GM18517 (cell line): ENCODE results near the gene ABCC6.
"Not testable (repeated sequence)": the region's sequence is repeated elsewhere in the genome, so short reads cannot be mapped to it uniquely, and the experiment has no call there.

Source experiments
- ATAC-seq: cut with Tn5 transposase; IDR thresholded peaks from one replicate; pipeline ENCODE4 v1.9.1; 2021; ENCODE audit warnings: mild to moderate bottlenecking, moderate library complexity; ENCODE audit not compliant: unreplicated experiment

The ABCC6 gene

DNA sequence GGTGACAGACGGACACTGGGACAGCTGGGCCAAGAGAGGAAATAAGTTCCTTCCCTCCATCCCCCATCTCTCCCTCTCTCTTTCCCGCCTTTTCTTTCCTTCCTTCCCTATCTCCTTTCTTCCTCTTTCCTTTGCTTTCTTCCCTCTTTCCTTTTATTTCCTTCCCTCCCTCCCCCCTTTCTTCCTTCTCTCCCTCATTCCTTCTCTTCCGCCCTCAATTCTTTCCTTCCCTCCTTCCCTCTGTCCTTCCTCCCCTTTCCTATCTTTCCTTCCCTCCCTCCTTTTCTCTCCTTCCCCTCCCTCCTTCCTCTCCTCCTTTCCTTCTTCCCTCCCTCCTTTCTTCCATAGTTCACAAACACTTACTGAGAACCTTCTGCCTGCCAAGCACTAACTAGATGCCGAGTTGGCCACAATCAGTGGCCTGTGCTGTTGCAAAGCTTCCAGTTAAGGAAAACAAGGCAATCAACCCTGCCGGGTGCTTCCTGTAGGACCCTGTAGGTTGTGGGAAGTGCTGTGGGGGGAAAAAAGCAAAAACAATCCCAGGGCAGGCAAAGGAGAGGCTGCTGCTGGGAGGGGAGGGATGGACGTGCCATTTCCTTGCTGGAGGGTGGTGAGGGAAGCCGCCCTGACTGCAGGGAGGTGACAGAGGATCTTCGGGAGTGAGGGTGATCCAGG, 31.7 kb downstream of the ABCC6 start:
- no peak for ATAC-seq

DNA sequence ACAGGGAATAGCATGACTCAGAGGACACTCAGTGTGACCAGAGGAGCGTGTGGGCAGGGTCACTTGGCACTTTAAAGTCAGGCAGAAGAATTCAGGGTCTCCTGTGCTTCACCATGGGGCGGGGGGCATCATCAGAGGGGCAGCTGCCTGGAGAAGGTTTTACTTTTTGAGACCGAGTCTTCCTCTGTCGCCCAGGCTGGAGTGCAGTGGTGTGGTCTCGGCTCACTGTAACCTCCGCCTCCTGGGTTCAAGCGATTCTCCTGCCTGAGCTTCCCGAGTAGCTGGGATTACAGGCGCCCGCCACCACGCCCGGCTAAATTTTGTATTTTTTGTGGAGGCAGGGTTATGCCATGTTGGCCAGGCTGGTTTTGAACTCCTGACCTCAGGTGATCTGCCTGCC, 32.3 kb downstream of the ABCC6 start:
- not testable (repeated sequence) for ATAC-seq

DNA sequence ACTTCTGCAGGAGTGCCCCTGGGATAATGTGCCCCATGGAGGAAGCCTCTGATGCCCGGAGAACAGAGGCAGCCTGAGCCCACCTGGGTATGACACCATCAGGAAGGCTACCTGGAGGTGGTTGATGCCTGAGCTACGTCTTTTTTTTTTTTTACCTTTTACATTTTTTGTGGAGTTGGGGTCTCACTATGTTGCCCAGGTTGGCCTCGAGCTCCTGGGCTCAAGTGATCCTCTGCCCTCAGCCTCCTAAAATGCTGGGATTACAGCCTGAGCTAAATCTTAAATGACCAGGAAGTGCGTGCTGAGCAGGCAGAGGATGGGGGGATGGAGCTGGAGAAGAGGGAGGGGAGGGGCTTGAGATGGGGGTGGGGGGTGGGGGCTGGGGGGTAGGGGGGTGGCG, 32.7 kb downstream of the ABCC6 start:
- no peak for ATAC-seq

DNA sequence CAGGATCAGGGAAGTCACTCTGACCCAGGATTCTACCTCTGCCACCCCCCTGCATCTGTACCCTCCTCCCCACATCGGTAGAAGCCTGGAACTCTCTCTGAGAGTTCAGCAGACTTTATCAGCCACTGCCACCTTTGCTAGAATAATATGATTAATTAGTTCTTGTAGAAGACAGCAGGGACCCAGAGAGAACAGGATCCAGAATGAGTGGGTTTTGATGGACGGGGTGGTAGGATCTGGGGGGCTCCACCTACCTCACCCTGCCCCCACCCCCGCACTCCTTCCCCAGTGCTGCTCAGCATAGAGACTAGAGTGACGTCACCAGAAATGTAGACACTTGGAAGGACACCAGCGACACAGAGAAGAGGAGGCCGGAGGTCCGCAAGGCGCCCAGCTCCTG, 33.5 kb downstream of the ABCC6 start:
- ATAC-seq, result no peak

DNA sequence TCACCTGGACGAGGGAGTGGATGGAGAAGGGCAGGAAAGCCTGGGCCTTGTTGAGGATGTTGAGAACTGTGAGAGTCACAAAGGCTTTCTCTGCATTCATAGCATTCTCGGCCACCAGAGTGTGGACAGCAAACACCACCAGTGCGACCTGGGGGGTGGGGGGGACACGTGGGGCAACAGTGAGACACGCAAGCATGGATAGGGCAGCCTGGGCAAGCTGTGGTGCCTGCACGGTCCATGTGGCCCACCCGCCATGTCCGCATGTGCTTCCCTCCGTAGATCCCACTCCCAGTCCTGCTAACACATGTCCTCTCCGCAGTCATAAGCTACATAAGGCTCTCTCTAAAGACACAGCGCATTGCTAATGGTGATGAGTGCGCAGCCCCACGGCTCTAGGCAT, 34.5 kb downstream of the ABCC6 start:
- ATAC-seq, result no peak

DNA sequence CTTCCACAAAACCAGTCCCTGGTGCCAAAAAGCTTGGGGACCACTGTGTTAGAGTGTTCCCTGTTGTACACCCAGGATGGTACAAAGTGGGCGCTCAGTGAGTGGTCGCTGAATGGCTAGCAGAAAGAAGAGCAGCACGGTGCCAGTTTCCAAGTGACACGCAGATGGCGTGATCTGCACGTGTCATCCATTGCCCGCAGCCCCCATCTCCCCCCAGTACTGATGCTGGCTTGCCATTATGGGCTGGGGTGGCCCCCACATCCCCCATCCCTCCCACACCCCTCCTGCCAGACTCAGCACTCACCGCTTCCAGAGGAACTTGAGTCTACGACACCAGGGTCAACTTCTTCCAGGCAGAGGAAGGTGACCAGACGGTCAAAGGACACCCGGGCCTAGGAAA, 36.5 kb downstream of the ABCC6 start:
- ATAC-seq, result no peak

DNA sequence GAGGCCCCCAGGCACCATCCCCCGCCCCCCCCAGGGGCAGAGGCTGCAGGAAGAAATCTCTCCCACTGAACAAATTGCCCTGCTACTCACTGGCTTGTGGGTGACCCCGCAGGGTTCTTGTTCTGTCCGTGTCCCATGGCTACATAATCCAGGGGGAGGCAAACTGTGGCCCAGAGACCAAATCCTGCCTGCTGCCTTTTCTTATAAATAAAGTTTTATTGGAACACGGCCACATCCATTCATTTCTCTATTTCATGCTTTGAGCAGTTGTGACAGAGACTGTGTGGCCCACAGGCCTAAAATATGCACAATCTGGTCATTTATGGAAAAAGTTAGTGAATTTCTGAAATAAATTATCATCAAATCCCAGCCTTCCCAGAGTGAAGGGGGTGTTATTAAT, 38.2 kb downstream of the ABCC6 start:
- ATAC-seq, result no peak

DNA sequence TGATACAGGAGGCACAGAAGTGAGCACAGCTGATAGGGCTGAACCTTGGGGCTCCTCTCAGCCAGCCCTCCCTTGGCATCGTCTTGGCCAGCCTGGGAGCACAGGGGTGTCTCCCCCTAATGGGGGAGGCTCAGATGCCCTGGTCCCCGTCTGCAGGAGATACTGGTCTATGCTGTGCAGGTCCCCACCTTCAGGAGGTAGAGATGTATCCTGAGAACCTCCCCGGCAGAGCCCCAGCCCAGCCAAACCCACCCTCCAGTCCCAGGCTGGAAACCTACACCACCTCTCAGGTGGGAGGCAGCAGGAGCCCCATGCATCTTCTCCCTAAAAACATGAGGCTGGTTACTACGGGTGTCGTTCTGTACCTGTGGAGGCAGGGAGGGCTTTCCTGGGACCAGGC, 38.7 kb downstream of the ABCC6 start:
- ATAC-seq, result no peak

DNA sequence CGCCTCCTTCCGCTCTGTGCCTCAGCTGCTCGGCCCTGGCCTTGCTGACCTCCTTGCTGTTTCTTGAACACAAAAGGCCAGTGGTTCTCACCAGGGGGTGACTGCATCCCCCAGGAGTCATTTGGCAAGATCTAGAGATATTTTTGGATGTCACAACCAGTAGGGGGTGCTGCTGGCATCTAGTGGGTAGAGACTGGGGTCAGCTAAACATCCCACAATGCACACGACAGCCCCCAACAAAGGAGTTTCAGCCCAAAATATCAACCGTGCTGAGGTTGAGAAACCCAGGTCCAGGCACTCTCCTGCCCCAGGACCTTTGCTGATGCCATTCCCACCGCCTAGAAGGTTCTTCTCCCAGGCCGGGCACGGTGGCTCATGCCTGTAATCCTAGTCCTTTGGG, 39.7 kb downstream of the ABCC6 start:
- no peak for ATAC-seq

DNA sequence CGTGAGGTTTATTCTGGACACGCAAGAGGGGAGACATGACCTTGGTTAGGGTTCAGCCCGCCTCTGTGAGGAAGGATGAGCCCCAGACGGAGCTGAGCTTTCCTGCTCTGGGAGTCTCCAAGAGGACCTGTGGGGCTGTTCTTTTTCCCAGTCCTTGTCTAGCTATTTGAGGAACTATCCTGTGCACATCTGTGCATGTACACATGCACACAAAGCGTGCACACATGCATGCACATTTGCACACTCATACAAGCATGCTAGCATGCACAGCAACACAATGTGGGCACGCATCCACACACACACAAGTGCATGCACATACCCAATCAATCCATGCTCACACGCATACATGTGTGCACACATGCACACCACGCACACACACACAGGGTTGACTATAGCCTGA, 40.4 kb downstream of the ABCC6 start:
- ATAC-seq, result no peak

DNA sequence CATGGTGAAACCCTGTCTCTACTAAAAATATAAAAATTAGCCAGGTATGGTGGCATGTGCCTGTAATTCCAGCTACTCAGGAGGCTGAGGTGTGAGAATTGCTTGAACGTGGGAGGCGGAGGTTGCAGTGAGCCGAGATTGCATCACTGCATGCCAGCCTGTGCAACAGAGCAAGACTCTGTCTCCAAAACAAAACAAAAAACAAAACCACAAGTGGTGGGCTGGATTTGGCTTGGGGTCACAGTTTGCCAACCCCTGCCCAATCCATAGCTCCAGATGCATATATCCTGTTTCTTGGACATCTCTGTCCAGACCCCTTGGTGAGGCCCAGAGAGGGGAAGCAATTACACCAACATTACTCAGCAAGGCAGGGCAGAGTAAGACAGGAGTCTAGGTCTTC, 41.5 kb downstream of the ABCC6 start:
- ATAC-seq, result not testable (repeated sequence)

DNA sequence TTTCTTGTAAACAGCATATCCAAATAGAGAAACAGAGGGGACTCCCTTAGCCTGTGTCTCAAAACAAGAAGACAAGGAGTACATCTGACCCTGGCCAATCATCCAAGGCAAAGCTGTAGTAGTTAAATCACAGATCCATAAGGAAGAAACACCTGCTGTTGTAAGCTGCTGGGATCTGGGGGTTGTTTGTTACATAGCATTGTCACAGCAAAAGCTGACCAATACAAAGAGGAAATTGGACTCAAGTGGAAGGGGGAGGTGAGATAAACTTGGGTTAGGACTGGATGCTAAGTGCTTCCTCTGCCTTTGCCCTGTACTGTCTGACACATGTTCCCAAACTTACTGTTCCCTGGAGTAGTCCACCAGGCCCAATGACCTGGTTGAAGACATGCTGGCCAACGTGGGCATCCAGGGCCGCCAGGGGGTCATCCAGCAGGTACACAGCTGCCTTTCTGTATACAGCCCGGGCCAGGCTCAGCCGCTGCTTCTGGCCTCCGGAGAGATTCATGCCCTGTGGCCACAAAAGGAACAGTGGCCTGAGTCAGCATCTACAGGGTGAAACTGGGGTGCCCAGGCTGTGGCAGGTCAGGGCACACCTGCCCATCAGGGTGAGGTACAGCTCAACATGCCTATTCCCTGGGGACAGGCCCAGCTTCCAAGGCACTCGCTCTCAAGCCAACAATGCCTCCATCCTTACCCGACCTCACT, 44.7 kb downstream of the ABCC6 start:
- ATAC-seq, result no peak

DNA sequence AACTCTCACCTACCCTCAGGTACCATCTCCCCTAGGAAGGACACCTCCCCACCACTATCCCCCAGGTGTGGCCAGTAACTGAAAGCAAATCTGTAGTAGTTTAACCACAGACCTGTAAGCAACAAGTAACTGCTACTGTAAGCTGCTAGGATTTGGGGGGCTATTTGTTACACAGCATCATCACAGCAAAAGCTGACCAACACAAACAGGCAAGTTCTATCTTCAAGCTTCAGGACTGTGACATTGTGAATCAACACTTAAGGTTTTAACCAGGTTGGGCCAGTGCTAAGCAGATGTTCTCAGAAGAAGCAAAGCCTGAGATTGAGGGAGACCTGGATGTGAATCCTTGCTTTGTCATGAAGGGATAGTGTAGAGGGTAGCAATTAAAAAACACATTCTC, 47.0 kb downstream of the ABCC6 start:
- no peak for ATAC-seq

DNA sequence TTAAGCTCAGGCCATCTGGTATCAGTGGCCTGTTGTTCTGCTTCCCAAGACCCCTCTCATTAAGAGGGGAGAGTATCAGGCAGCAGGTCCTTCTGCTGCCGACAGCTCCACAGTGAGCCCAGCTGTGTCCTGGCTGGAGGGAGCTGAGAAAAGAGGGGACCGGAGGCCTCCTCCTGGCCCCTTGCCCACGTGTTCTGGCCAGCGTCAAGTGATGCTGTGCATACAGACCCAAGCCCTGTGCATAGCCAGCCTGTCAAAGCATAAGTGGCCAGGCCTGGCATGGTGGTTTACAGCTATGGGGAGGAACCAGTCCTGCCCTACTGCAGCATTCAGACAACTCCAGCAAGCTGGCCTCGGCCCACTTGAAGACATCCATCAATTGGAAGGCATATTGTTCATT, 48.0 kb downstream of the ABCC6 start:
- ATAC-seq, result no peak

DNA sequence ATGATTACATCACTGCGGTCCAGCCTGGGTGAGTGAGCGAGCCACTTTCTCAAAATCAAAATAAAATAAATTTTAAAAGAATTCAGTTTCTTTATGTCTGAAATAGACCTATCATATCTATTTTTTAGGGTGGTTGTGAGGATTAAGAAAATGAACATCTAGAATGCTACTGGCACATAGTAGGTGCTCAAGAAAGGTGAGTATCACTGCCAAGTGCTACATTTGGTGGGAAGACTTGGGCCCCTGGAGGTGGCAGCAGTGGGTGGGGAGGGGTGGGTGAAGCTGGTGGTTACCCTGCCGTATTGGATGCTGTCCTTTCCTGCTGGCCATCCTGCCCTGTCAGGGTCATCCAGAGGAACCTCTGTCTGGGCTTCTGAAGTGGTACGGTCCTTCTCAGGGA, 50.3 kb downstream of the ABCC6 start:
- ATAC-seq, result no peak

DNA sequence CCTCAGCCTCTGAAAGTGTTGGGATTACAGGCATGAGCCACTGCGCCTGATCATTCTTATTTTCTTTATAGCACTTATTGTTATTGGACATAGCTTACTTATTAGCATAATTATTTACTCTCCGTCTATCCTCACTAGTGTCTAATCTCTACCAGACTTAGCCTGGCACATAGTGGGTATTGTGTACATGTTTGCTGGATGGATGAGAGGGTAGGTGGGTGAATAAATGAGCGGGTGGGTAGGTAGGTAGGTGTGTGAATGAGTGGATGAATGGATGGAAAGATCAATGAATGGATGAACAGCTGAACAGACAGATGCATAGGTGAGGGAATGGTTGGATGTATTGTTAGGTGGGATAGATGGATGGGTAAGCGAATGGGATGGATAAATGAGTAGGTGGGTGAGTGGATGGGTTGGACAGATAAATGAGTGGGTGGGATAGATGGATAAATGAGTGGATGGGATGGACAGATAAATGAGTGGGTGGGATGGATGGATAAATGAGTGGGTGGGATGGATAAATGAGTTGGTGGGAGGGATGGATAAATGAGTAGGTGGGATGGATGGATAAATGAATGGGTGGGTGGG, 51.9 kb downstream of the ABCC6 start:
- ATAC-seq, result no peak

DNA sequence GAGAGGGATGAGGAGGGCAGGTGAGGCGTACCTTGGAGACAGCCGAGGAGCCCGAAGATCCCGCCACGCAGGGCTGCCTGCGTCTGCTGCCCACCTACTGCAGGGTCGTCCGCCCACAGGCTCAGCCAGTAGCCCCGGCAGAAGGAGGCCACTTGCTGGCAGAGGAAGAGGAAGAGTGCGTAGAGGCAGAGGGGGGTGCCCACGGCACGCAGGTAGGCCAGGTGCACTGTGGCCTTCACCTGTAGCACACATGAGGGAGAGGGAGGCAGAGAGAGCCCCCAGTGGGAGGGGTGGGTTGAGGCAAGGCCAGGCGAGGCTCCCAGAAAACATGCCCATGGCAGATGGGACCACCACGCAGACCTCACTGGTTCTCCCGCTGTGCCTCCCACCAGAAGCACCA, 53.7 kb downstream of the ABCC6 start:
- no peak for ATAC-seq

DNA sequence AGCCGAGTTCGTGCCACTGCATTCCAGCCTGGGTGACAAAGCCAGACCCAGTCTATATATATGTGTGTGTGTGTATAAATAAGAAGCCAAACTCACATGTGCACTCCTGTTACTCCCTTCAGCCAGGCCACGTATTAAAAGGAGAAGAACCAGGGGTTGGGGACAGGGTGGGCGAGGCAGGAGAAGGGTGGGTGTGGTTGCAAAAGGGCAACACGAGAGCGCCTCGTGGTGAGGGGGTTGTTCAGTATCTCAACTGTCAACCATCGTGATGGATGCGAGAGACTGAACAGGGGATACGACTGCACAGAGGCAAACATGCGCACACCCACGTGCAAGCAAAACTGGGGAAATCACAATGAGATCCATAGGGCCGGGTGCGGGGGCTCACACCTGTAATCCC, 54.9 kb downstream of the ABCC6 start:
- ATAC-seq, result no peak

DNA sequence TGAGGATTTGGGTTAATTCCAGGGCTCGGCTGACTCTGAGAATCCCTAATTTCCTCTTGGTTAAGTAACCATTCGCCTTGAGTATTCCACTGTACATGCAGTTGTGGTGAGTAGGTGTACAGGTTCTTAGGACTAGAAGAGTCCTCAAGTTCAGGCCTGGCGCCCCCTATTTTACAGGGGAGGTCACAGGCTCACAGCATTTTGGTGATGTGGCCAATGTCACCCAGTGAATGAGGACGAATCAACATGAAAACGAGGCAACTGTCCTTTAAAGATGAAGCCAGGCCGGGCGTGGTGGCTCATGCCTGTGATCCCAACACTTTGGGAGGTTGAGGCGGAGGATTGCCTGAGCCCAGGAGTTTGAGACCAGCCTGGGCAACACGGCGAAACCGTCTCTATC, 55.4 kb downstream of the ABCC6 start:
- ATAC-seq, result no peak

DNA sequence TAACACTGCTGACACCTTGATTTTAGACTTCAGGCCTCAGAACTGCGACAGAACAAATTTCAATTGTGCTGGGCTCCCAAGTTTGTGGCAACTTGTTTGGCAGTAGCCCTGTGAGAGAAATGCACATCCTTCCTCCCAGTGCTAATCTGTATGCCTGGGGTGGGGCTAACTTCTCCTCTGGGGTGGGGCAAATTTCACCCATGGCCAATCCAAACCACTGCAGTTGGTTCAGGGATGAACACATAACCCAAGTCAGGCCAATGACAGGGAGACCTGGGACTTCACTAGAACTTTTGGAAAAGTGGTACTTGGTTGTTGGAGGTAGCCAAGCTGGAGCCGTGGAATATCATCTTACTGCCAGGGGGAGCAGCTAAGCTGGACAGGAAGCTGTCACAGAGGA, 56.3 kb downstream of the ABCC6 start:
- ATAC-seq, result no peak

DNA sequence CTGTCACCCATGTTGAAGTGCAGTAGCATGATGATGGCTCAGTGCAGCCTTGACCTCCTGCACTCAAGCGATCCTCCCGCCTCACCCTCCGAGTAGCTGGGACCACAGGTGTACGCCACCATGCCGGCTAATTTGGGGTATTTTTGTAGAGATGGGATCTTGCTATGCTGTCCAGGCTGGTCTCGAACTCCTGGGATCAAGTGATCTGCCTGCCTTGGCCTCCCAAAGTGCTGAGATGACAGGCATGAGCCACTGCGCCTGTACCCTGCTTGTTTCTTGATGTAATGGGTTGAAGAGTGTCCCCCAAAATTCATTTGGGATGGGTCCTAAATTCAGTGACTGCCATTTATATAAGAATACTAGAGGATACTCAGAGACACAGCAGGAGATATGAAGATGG, 57.2 kb downstream of the ABCC6 start:
- ATAC-seq, result no peak

DNA sequence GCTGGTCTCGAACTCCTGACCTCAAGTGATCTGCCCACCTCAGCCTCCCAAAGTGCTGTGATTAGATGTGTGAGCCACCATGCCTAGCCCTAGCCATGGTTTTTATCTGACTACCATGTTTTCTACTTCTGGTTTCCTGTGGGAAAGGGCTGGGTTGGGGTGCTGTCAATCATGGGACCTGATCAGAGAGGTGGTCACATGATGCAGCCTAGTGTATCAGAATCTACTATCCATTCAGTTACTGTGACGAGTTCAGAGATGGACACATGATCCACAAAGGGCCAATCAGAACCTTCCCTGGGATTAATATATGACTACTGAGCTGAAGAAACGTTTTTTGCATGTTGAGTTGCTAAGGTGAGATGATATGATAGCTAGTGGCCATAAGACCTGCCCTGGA, 59.1 kb downstream of the ABCC6 start:
- ATAC-seq, result no peak

DNA sequence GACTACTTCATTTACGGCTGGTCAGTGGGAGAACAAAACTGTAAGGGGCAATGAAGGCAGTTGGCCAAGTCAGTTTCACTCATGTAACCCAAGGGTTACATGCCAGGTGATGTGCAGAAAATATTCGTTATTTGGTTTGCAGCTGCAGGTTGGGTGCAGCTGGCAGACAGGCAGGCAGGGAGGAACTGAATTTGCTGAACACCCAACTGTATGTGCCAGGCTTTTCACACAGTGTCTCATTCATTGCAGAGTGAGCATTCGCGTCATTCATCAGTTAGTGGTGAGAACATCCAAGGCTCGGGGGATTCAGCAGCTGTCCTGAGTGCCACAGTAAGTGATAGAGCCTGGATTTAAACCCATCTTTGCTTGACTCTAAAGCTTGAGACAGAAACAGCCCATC, 59.7 kb downstream of the ABCC6 start:
- no peak for ATAC-seq
